MG63 (cell line): ENCODE results near the gene TBX2. TPM values are rescaled to one million over a fixed set of nuclear protein-coding genes. Genes with fewer than 3 reads are reported as not detected.
"Not testable (repeated sequence)": the region's sequence is repeated elsewhere in the genome, so short reads cannot be mapped to it uniquely, and the experiment has no call there.

ENCODE experiments used
- DNase-seq: peaks from one replicate; pipeline ENCODE4 v3.0.0-alpha.2; 2020
- H3K27me3 ChIP-seq: fragments of 250-450 bp; sonication (Bioruptor Pico); 2 replicates; pipeline ENCODE4 v1.5.1; 2020; ENCODE audit warnings: mild to moderate bottlenecking, moderate library complexity
- H3K36me3 ChIP-seq: fragments of 250-450 bp; sonication (Bioruptor Pico); 2 replicates; pipeline ENCODE4 v1.5.1; 2020; ENCODE audit warnings: mild to moderate bottlenecking, moderate library complexity
- H3K4me3 ChIP-seq: fragments of 250-450 bp; sonication (Bioruptor Pico); 2 replicates; pipeline ENCODE4 v1.5.1; 2020; ENCODE audit warnings: mild to moderate bottlenecking, moderate library complexity
- H3K9me3 ChIP-seq: fragments of 250-450 bp; sonication (Bioruptor Pico); 2 replicates; pipeline ENCODE4 v1.5.1; 2020; ENCODE audit warnings: mild to moderate bottlenecking, moderate library complexity
- total RNA-seq: library from RNA; depleted of rRNA; stranded (reverse); fragments of >200 nt; shearing (Covaris generic); gene quantifications from 2 replicates; pipeline ENCODE4 v1.2.3, GENCODE V29; 2014; ENCODE audit warnings: low replicate concordance; rRNA removed

TBX2 gene
- total RNA-seq = 1.8 and 8.3 TPM in 2 replicates

DNA sequence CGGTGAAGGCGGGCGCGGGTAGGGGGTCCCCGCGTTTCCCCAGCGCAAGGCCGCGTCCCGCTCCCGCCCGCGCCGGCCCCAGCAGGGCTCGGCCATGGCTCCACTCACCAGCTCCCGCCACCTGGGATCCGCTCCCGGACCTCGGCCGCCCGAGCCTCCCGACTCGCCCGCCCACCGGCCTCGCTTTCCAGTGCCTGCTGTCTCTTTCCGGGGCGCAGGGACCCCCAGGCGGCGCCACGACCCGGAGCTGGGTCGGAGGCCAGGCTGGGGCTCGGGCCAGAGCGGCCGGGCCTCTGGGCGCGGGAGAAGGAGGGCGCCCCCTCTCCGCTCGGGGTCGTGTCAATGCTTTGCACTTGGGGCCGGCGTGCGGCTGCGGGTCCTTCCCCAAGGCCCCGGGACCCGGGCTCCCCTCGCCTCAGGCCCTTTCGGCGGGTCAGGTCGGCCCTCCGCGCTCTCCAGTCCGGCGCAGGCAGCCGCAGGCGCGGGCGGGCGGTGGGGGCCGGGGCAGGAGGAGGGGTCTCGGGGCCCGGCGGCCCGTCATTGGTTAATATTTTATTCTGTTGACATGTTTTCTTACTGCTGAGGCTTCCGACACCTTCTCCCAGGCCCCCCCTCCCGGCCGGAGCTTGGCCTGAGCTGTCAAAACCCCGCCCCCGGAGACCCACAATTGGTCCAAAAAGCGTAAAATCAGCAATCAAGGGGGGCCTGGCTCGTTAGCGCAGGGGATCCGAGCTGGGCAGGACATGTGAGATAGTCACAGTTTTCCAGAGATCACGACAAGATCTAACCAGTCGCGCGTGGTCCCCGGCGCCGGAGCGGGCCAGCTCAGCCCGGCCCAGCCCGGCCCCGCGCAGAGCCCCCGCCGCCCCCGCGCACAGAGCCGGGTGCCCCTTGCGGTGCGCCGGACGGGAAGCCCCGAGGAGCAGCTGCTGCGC, at the start of gene TBX2:
Gene TBX2 (plus strand): TSS at position 713 of the 935 bp plus-strand sequence. CDS start 334 bp downstream, outside the sequence.
- Histone ChIP-seq H3K36me3 (peaks cover 19% of the 10 kb centered on the region), H3K9me3 (no peaks in the 10 kb centered on the region), H3K27me3 (no peaks in the 10 kb centered on the region), H3K4me3 (peak within 1 kb of the TSS; percentile 97)
- DNase-seq = peak; percentile 96

DNA sequence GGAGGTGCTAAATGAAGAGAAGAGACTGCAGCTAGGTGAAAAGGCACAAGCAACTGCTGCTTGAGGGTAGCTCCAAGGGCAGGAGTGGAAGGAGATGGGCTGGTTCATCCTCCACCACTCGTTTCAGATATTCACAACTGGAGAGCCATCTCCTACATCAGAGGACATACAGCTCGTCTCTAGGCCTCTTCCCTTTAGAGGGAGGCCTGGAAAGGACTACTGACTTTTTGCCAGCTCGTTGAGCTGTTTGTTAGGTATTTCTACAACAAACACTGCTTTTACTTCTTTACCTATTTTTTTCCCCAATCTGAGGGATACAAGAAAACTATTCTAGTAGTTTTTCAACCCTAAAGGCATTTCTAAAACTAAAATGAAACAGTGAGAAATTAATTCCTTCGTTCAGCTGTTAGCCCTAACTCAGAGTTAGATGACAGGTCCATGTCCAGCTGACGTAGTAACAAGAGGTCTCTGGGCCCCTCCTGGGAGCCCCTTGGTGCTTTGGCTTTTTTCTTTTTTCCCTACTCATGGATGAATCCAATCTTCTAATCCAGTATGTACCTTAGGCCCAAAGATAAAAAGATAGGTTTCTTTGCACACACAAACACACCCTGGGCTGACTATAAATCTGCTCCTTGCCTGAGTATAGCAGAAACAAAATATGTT, 47.8 kb upstream of the TBX2 start:
- no peak for DNase-seq
- no peaks in the 10 kb centered on the region for H3K27me3 ChIP-seq
- H3K36me3 ChIP-seq = no peaks in the 10 kb centered on the region
- no peaks in the 10 kb centered on the region for H3K9me3 ChIP-seq
- no peak overlapping the region for H3K4me3 ChIP-seq

DNA sequence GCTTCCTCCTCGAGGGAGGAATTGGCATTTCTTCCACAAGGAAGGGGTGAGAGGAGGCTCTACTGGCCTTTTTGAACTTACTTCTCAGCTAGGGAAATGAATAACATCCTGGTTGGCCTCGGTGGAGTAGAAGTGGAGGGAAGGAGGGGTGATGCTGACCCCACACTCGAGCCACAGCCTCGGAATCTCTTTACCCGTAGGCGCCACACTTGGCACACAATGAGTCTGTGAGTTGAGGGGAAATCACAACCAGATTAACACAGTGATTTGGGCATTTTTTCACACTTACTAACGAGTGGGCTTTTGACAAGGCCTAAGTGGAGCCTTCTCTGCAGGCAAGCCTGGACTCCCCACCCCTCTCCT, 47.3 kb upstream of the TBX2 start:
- Histone ChIP-seq H3K36me3 (no peaks in the 10 kb centered on the region), H3K4me3 (no peak overlapping the region), H3K9me3 (no peaks in the 10 kb centered on the region), H3K27me3 (no peaks in the 10 kb centered on the region)
- DNase-seq = no peak

DNA sequence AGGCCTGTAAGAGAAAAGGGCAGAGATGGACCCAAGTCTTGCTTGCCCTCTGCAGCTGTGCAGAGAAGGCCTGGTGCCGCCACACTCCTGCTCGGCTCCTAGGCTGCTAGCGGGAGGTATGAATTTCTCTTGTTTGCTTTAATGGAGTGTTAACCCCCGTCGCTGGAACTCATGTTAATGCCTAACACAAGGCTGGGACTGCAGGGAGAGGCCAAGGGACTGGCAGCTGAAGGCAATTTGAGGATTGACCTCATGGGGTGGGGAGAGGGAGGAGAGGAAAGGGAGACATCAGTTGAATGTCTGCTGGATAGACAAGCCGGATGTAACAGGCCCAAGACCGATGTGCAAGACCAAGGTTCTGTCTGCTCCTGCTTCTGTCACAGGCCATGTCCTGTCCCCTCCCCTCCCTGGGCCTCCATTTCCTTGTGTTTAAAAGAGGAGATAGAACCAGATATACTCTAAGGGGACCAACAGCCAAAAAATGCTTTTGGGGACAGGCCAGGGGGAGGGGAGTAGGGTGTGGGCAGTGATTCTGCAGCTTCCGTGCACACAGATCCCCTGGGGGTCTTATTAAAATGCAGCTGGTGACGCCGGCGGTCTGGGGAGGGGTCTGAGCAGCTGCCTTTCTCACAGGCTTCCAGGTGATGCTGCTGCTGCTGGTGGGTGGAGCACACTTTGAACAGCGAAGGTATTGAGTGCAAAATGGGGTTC, 46.7 kb upstream of the TBX2 start:
- H3K9me3 ChIP-seq = no peaks in the 10 kb centered on the region
- no peak overlapping the region for H3K4me3 ChIP-seq
- no peaks in the 10 kb centered on the region for H3K36me3 ChIP-seq
- DNase-seq = no peak
- H3K27me3 ChIP-seq = no peaks in the 10 kb centered on the region

DNA sequence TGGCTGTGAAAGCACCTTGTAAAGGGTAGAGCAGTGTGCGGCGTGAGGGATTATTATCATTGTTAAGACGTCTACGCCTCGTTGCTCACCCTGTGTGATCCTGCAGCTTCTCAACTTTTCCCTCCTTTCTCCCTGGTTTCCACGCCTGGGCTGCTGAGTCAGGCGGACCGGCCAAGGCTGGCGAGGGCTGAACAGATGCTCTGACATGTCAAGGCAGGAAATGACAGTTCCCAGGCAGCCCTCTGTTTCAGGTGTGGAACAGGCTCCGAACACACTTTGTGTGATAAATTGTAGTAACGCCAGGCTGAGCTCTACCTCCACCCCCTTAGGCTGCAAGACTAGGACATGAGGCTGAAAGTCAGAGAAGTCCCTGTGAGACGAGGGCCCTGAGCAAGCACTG, 46.0 kb upstream of the TBX2 start:
- no peaks in the 10 kb centered on the region for H3K27me3 ChIP-seq
- no peaks in the 10 kb centered on the region for H3K36me3 ChIP-seq
- DNase-seq = no peak
- no peaks in the 10 kb centered on the region for H3K9me3 ChIP-seq
- H3K4me3 ChIP-seq = no peak overlapping the region

DNA sequence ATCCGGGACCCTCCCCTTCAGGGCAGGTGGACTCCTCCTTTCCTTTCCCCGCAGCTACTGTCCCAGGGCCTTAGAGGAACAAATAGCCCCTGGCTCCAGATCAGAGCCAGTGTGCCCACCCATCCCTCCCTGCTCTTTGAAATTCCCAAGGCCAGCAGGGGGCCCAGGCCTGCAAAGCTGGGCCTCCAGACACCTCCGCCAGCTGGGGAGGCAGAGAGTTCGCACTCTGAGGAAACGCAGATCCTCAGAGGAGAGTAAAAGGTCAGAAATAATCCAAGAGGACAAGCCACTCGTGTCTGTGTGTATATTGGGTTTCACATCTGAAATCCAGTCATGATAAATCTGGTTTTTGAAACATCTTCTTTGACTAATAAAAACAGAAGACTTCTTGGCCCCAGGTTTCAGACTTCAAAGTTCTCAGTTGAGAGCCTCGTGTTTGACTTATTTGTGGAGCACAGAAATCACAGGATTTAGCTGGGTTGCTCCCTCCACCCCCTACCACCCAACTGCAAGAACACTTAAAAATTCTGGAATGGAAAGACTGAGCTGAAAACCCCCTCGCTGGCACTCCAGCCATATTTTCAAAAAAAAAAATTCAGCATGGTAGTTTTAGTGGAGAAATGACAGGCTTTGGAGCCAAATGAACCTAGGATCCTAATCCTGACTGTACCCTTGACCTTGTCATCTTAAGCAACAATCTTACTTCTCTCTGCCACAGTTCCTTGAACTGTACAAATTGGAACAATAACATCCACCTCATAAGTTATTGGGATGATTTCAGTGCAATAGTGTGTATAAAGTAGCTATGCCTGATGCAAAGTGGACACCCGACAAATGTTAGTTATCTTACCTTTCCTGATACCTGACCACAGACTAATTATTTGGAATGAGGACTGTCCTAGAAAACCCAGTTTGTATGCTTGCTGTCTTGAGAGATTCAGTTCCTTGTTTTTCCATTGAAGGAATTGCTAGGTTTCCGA, 44.5 kb upstream of the TBX2 start:
- DNase-seq = no peak
- Histone ChIP-seq H3K36me3 (no peaks in the 10 kb centered on the region), H3K27me3 (no peaks in the 10 kb centered on the region), H3K9me3 (no peaks in the 10 kb centered on the region), H3K4me3 (no peak overlapping the region)

DNA sequence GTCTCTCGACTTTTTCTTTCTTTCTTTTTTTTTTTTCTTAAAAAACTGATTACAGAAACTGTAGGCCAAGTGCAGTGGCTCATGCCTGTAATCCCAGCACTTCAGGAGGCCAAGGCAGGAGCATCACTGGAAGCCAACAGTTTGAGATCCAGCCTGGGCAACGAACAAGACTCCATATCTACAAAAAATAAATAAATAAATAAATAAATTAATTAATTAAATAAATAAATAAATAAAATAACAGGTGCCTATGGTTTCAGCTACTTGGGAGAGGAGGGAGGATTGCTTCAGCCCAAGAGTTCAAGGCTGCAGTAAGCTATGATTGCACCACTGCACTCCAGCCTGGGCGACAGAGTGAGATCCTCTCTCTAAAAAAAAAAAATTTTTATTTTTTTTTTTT, 42.6 kb upstream of the TBX2 start:
- not testable (repeated sequence) for DNase-seq, H3K4me3 ChIP-seq, H3K27me3 ChIP-seq, H3K9me3 ChIP-seq, H3K36me3 ChIP-seq

DNA sequence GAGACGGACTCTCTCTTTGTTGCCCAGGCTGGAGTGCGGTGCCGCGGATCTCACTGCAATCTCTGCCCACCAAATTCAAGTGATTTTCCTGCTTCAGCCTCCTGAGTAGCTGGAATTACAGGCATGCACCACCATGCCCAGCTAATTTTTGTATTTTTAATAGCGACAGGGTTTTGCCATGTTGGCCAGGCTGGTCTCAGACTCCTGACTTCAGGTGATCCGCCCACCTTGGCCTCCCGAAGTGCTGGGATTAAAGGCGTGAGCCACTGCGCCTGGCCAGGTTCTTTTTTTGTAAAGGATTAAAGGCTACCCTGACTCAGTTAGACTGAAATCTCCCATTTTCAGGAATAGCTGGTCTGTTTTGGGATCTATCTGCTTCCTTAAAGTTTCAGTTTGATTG, 40.1 kb upstream of the TBX2 start:
- DNase-seq, H3K36me3 ChIP-seq, H3K9me3 ChIP-seq, H3K27me3 ChIP-seq, H3K4me3 ChIP-seq: not testable (repeated sequence)

DNA sequence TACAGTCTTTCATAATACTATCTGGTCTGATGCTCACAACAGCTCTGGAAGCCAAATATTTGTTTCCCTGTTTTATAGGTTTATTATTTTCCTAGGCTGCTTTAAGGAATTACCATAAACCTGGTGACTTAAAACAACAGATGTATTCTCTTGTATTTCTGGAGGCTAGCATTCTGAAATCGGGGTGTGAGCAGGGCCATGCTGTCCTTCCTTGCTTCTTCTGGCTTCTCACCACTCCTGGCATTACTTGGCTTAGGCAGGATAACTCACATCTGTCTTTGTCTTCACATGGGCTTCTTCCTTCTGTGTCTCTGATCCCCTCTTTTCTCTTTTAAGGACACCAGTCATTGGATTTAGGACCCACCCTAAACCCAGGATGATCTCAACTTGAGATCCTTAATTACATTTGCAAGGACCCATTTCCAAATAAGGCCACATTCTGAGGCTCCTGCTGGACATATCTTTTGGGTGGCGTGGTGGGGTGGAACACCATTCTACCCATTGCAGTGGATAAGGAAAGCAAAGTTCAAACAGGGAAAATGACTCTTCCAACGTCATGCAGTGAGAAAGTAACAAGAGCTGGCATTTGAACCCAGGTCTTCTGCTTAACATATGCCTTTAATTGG, 39.2 kb upstream of the TBX2 start:
- DNase-seq = no peak
- H3K27me3 ChIP-seq = no peaks in the 10 kb centered on the region
- no peak overlapping the region for H3K4me3 ChIP-seq
- H3K36me3 ChIP-seq = no peaks in the 10 kb centered on the region
- H3K9me3 ChIP-seq = no peaks in the 10 kb centered on the region

DNA sequence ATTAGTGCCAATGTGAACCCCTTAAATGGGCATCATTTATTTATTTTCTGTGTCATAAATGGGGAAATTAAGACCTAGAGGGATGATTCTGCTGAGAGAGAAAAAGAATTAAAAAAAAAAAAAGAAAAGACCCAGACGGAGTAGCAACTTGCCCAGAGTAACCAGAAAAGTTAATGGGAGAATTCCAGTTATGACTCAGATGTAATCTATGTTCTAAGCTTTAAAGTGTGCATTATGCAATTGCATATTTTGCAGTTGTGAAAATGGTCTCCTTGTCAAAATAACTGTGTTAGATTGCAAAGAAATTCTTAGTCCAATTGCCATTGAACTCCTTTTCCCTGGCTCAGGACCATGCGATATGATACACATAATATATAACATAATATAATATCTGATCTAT, 38.6 kb upstream of the TBX2 start:
- Histone ChIP-seq H3K9me3 (no peaks in the 10 kb centered on the region), H3K36me3 (no peaks in the 10 kb centered on the region)
- no peak for DNase-seq

DNA sequence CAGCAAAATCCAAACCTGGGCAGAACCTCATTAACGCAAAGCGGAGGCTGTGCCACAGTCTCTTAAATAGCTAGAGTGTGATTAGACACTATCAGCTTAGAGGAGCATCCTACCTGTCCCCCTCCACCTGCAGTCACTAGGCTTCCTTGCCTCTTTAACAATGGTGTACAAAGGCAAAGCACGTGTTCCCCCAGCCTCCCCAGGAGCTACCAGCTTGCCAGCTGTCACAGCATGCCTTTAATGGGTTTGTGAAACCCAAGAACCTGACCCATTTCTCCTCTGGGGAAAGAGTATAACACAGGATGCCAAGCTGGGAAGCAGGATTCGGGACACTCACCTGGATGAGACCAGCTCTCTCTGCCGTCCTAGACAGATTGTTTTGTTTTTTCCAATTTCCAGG, 37.2 kb upstream of the TBX2 start:
- Histone ChIP-seq H3K4me3 (no peak overlapping the region), H3K9me3 (no peaks in the 10 kb centered on the region), H3K27me3 (no peaks in the 10 kb centered on the region), H3K36me3 (no peaks in the 10 kb centered on the region)
- DNase-seq = no peak

More for the DNA sequence above, 38.6 kb upstream of the TBX2 start:
- no peaks in the 10 kb centered on the region for H3K27me3 ChIP-seq
- no peak overlapping the region for H3K4me3 ChIP-seq

DNA sequence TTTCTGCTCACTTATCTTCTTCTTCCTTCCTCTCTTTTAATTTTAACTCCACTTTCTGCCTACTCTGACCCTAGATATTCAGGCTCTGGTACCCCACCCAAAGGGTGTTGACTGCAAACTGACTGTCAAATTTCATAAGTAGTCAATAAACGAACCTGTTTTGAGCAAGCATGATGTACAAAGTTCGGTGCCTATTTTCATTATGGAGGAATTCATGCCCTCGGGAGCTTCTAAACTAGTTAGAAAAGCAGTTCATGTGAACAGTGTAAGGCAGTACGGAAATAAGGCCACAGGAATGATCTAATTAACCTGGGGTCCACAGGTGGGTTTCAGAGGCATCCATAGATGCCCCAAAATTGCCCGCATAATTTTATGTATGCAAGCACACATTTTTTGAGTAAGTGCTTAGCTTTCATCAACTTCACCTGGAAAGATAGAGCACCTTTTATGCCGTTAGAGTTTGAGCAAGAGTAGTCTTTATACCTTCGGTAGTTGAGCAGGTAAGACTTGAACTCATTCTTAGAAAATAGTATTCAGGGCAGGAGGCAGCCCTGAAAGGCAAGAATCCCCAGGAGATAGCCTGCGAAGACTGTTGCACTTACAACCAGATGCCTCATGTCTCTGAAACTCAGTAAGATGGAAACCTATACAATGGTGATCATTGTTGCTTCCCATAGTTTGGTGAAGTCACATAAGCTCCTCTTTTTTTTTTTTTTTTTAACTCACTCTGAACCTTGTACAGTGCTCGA, 36.6 kb upstream of the TBX2 start:
- H3K36me3 ChIP-seq = no peaks in the 10 kb centered on the region
- no peak overlapping the region for H3K4me3 ChIP-seq
- no peaks in the 10 kb centered on the region for H3K9me3 ChIP-seq
- DNase-seq = no peak
- H3K27me3 ChIP-seq = no peaks in the 10 kb centered on the region

DNA sequence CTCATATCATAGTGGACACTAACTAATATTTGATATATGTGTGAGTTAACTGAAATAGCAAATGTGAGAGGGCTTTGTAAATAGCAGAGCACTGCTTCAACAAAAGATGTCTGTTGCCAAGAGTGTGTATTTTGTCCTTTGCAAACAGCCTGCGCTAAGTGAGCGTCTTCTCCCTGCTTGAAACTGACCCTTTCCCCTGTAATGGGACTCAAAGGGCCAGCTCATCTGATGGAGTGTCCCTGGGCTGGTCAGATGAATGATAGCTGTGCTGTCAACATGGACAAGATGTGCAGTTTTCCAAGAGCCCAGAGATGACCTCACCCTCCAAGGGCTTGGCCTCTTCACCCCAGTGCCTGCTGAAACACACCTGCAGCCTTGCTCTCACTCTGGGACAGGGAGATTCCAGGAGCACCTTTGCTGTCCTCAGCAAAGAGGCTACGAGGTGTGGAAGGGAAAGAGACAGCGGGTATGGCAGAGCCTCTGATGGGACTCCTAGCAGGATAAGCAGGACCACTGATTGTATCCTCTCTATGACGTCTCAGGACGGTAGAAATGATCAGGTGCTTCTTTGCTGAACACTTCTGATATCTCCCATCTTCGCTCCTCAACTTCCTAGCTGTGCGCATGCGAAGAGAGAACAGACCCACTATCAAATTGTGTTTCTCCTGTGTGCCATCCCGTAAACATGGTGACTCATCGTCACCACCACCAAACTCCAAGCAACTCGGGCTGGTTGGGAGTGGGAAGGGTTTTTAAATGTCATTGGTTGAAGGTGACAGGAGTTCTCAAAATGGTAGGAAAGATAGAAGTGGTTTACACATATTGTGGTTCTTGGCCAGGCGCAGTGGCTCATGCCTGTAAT, 35.8 kb upstream of the TBX2 start:
- Histone ChIP-seq H3K36me3 (no peaks in the 10 kb centered on the region), H3K4me3 (no peak overlapping the region), H3K9me3 (no peaks in the 10 kb centered on the region), H3K27me3 (no peaks in the 10 kb centered on the region)
- no peak for DNase-seq

DNA sequence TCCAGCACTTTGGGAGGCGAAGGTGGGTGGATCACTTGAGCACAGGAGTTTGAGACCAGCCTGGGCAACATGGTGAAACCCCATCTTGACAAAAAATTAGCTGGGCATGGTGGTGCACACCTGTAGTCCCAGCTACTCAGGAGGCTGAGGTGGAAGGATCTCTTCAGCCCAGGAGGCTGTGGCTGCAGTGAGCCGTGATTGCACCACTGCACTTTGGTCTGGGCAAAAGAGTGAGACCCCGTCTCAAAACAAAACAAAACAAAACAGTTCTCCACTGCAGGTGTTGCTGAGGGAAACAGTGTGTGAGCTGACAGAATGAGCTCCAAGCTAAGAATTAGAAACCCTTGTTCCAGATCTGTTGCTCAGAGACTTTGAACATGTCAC, 35.2 kb upstream of the TBX2 start:
- no peaks in the 10 kb centered on the region for H3K27me3 ChIP-seq
- H3K36me3 ChIP-seq = no peaks in the 10 kb centered on the region
- no peaks in the 10 kb centered on the region for H3K9me3 ChIP-seq
- no peak for DNase-seq
- no peak overlapping the region for H3K4me3 ChIP-seq
